Muscle layer of colon (tissue), 2 donors: ENCODE measurements around the gene NME7.

Experiments used
- H3K27ac ChIP-seq: one replicate; pipeline ENCODE4 v1.7.0; 2013; ENCODE audit warnings: low read depth, mild to moderate bottlenecking, low read length, moderate library complexity
- H3K27me3 ChIP-seq, 2 donors: one replicate each; pipeline ENCODE4 v1.7.0; 2013; ENCODE audit warnings: low read length in 2 of 2, mild to moderate bottlenecking in 2 of 2; ENCODE audit not compliant: insufficient read depth in 2 of 2, control insufficient read depth in 1 of 2
- H3K36me3 ChIP-seq: one replicate; pipeline ENCODE4 v1.7.0; 2013; ENCODE audit warnings: mild to moderate bottlenecking, low read length; ENCODE audit not compliant: insufficient read depth
- H3K4me1 ChIP-seq: one replicate; pipeline ENCODE4 v1.7.0; 2013; ENCODE audit warnings: mild to moderate bottlenecking, low read length; ENCODE audit not compliant: insufficient read depth
- H3K4me3 ChIP-seq, 2 donors: one replicate each; pipeline ENCODE4 v1.7.0; 2013; ENCODE audit warnings: low read length in 2 of 2, low read depth in 1 of 2, mild to moderate bottlenecking in 1 of 2, moderate library complexity in 1 of 2
- H3K9ac ChIP-seq: one replicate; pipeline ENCODE4 v1.7.0; 2013; ENCODE audit warnings: low read length
- H3K9me3 ChIP-seq: one replicate; pipeline ENCODE4 v1.7.0; 2013; ENCODE audit warnings: mild to moderate bottlenecking, low read length
- donor health status: abdominal sarcoma.
- donor health status: Adenocarcinoma of cecum.

NME7 gene

GRCh38 chr1:169086603-169087455 is 280.8 kb downstream of the NME7 start:
- peaks cover 23% of the 10 kb centered on the region for H3K4me1 ChIP-seq
- no peaks in the 10 kb centered on the region for H3K36me3 ChIP-seq
- H3K27me3 ChIP-seq: no peaks in the 10 kb centered on the region
- H3K4me3 ChIP-seq: no peak overlapping the region
- H3K9me3 ChIP-seq: no peaks in the 10 kb centered on the region
- no peak overlapping the region for H3K9ac ChIP-seq
- no peak overlapping the region for H3K27ac ChIP-seq

DNA sequence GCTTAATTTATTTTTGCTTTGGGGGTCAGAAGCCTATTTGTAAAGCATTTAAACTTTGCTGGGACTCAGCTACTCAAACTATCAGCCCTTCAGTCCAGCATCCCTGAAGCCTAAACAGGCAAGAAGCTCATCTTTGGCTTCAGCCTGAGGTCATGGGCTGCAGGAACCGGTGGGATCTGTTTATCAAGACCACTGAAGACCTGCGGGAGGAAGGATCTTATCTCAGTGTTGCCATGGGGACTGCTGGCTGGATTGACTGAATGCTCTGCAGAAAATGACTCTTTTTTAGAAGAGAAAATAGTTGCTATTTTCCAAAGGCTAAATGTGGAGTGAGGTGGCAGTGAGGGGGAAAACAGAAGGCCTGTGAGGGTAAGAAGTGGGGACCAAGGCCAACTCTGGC is 281.7 kb downstream of the NME7 start:
- Histone ChIP-seq H3K9me3 (no peaks in the 10 kb centered on the region), H3K4me3 (no peak overlapping the region), H3K4me1 (peaks cover 23% of the 10 kb centered on the region), H3K36me3 (no peaks in the 10 kb centered on the region), H3K9ac (no peak overlapping the region), H3K27ac (no peak overlapping the region), H3K27me3 (no peaks in the 10 kb centered on the region)
